ENCODE measurements around the gene PLXNA4. TPM values are rescaled to one million over a fixed set of nuclear protein-coding genes. Genes with fewer than 3 reads are reported as not detected.

Gene PLXNA4
- polyA plus RNA-seq, 1 donor (not counting 4 experiments of a cell fraction or from before 2014, with no cell fraction given) = 0.01 TPM

- Histone ChIP-seq H3K79me2 (ENCODE audit: control insufficient read depth, insufficient read depth, low read length) (no peaks in the 10 kb centered on the region), H3K27ac (ENCODE audit: control insufficient read depth, insufficient read depth, low read length) (no peak overlapping the region), H3K9me1 (ENCODE audit: control insufficient read depth, extremely low read depth, insufficient read depth, low read length) (no peaks in the 10 kb centered on the region), H2AFZ (ENCODE audit: control insufficient read depth, low read length) (no peak overlapping the region), H3K27me3 (ENCODE audit: control insufficient read depth, extremely low read depth, insufficient read depth, low read length) (peaks cover 6% of the 10 kb centered on the region), H3K9me3 (ENCODE audit: control insufficient read depth, low read depth, low read length) (no peaks in the 10 kb centered on the region), H3K4me2 (ENCODE audit: control insufficient read depth, extremely low read depth, insufficient read depth, low read depth, low read length) (no peak overlapping the region), H3K9ac (ENCODE audit: control insufficient read depth, extremely low read depth, insufficient read depth, low read length) (no peak overlapping the region), H3K4me1 (ENCODE audit: control insufficient read depth, extremely low read depth, insufficient read depth, low read length) (no peaks in the 10 kb centered on the region), H3K4me3 (ENCODE audit: control insufficient read depth in 2 of 3, extremely low read depth in 1 of 3, insufficient read depth in 2 of 3, low read depth in 1 of 3, low read length in 3 of 3) (no peak overlapping the region), H3K36me3 (ENCODE audit: control insufficient read depth in 2 of 2, extremely low read depth in 1 of 2, insufficient read depth in 2 of 2, low read length in 2 of 2) (no peaks in the 10 kb centered on the region), H4K20me1 (ENCODE audit: control insufficient read depth, extremely low read depth, insufficient read depth, low read length) (no peaks in the 10 kb centered on the region)
- TF ChIP-seq EZH2 (IDR thresholded peaks at IDR 0.05; ENCODE audit: low read length) = no peak
- TF ChIP-seq, protein P1, sequence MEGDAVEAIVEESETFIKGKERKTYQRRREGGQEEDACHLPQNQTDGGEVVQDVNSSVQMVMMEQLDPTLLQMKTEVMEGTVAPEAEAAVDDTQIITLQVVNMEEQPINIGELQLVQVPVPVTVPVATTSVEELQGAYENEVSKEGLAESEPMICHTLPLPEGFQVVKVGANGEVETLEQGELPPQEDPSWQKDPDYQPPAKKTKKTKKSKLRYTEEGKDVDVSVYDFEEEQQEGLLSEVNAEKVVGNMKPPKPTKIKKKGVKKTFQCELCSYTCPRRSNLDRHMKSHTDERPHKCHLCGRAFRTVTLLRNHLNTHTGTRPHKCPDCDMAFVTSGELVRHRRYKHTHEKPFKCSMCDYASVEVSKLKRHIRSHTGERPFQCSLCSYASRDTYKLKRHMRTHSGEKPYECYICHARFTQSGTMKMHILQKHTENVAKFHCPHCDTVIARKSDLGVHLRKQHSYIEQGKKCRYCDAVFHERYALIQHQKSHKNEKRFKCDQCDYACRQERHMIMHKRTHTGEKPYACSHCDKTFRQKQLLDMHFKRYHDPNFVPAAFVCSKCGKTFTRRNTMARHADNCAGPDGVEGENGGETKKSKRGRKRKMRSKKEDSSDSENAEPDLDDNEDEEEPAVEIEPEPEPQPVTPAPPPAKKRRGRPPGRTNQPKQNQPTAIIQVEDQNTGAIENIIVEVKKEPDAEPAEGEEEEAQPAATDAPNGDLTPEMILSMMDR (optimal IDR thresholded peaks at IDR 0.05 in 1 of 3, IDR thresholded peaks at IDR 0.05 in 1 of 3, conservative IDR thresholded peaks at IDR 0.05 in 1 of 3; ENCODE audit: extremely low read depth in 1 of 3, insufficient read depth in 2 of 3, low read length in 3 of 3) = no peak
- dilution Hi-C loops (cut with MboI; ENCODE audit: extremely low pct_ligation_motif_present, low sequenced_read_pairs) = no loop called here
- no peak for DNase-seq (ENCODE audit: low read depth, low spot score)
- FAIRE-seq = no peak
Observed at GRCh38 chr7:132387596-132387995, 188.7 kb downstream of the PLXNA4 start.

GRCh38 chr7:132386201-132386681, 190.0 kb downstream of the PLXNA4 start:
- no peaks in the 10 kb centered on the region for H3K36me3 ChIP-seq (ENCODE audit: control insufficient read depth in 2 of 2, extremely low read depth in 1 of 2, insufficient read depth in 2 of 2, low read length in 2 of 2)
- no peak overlapping the region for H2AFZ ChIP-seq (ENCODE audit: control insufficient read depth, low read length)
- TF ChIP-seq EZH2 (IDR thresholded peaks at IDR 0.05; ENCODE audit: low read length) = no peak
- TF ChIP-seq, protein P1 (optimal IDR thresholded peaks at IDR 0.05 in 1 of 3, IDR thresholded peaks at IDR 0.05 in 1 of 3, conservative IDR thresholded peaks at IDR 0.05 in 1 of 3; ENCODE audit: extremely low read depth in 1 of 3, insufficient read depth in 2 of 3, low read length in 3 of 3) = no peak
- DNase-seq (ENCODE audit: low read depth, low spot score) (no peak), FAIRE-seq (no peak)
- dilution Hi-C loops (cut with MboI; ENCODE audit: extremely low pct_ligation_motif_present, low sequenced_read_pairs) = no loop called here
- H3K27me3 ChIP-seq (ENCODE audit: control insufficient read depth, extremely low read depth, insufficient read depth, low read length) = peaks cover 6% of the 10 kb centered on the region
- no peaks in the 10 kb centered on the region for H3K9me3 ChIP-seq (ENCODE audit: control insufficient read depth, low read depth, low read length)
- no peaks in the 10 kb centered on the region for H4K20me1 ChIP-seq (ENCODE audit: control insufficient read depth, extremely low read depth, insufficient read depth, low read length)
- H3K9me1 ChIP-seq (ENCODE audit: control insufficient read depth, extremely low read depth, insufficient read depth, low read length) = no peaks in the 10 kb centered on the region
- no peaks in the 10 kb centered on the region for H3K4me1 ChIP-seq (ENCODE audit: control insufficient read depth, extremely low read depth, insufficient read depth, low read length)
- no peak overlapping the region for H3K4me2 ChIP-seq (ENCODE audit: control insufficient read depth, extremely low read depth, insufficient read depth, low read depth, low read length)
- no peaks in the 10 kb centered on the region for H3K79me2 ChIP-seq (ENCODE audit: control insufficient read depth, insufficient read depth, low read length)
- no peak overlapping the region for H3K9ac ChIP-seq (ENCODE audit: control insufficient read depth, extremely low read depth, insufficient read depth, low read length)
- no peak overlapping the region for H3K4me3 ChIP-seq (ENCODE audit: control insufficient read depth in 2 of 3, extremely low read depth in 1 of 3, insufficient read depth in 2 of 3, low read depth in 1 of 3, low read length in 3 of 3)
- no peak overlapping the region for H3K27ac ChIP-seq (ENCODE audit: control insufficient read depth, insufficient read depth, low read length)

Data from keratinocyte (primary cell).